HepG2 (cell line): ENCODE data around the gene CABLES2. TPM values are rescaled to one million over a fixed set of nuclear protein-coding genes. Genes with fewer than 3 reads are reported as not detected.

Experiments used
- ARID2 ChIP-seq: sonication (generic); formaldehyde crosslinking; IDR thresholded peaks from 2 replicates; pipeline ENCODE4 v1.8.1; 2022; ENCODE audit warnings: mild to moderate bottlenecking, missing genetic modification reagents, borderline replicate concordance
- CCDC6 ChIP-seq: sonication (generic); formaldehyde crosslinking; IDR thresholded peaks from 2 replicates; pipeline ENCODE4 v1.8.1; 2022; ENCODE audit warnings: mild to moderate bottlenecking, missing genetic modification reagents, moderate library complexity
- DZIP1 ChIP-seq: sonication (generic); formaldehyde crosslinking; IDR thresholded peaks from 2 replicates; pipeline ENCODE4 v1.5.0; 2020; ENCODE audit warnings: mild to moderate bottlenecking, missing genetic modification reagents
- GPBP1L1 ChIP-seq: sonication (generic); formaldehyde crosslinking; IDR thresholded peaks from 2 replicates; pipeline ENCODE4 v1.5.0; 2020; ENCODE audit warnings: mild to moderate bottlenecking, missing genetic modification reagents
- HOXA5 ChIP-seq: sonication (generic); formaldehyde crosslinking; IDR thresholded peaks from 2 replicates; pipeline ENCODE4 v1.4.0; 2020; ENCODE audit warnings: missing genetic modification reagents
- KDM5B ChIP-seq: sonication (generic); formaldehyde crosslinking; IDR thresholded peaks from 2 replicates; pipeline ENCODE4 v1.4.0; 2020; ENCODE audit warnings: missing genetic modification reagents, mild to moderate bottlenecking, borderline replicate concordance
- MED13 ChIP-seq: sonication (generic); formaldehyde crosslinking; IDR thresholded peaks from 2 replicates; pipeline ENCODE4 v1.5.0; 2020; ENCODE audit warnings: missing genetic modification reagents
- POLR2AphosphoS5 ChIP-seq: IDR thresholded peaks from 2 replicates; pipeline ENCODE4 v1.6.1; 2012; ENCODE audit warnings: low read depth, low read length
- PRMT3 ChIP-seq: sonication (generic); formaldehyde crosslinking; IDR thresholded peaks from 2 replicates; pipeline ENCODE4 v1.8.1; 2022; ENCODE audit warnings: low read depth, mild to moderate bottlenecking, moderate library complexity, missing genetic modification reagents, borderline replicate concordance
- RCOR2 ChIP-seq: IDR thresholded peaks from 2 replicates; pipeline ENCODE4 v1.6.1; 2016; ENCODE audit warnings: missing biosample characterization, missing genetic modification reagents
- RFX1 ChIP-seq: fragments of 450-650 bp; IDR thresholded peaks from 2 replicates; pipeline ENCODE4 v1.6.1; 2017
- SIX4 ChIP-seq: sonication (generic); formaldehyde crosslinking; IDR thresholded peaks from 2 replicates; pipeline ENCODE4 v1.4.0; 2020; ENCODE audit warnings: missing genetic modification reagents
- SMC3 ChIP-seq: IDR thresholded peaks from 2 replicates; pipeline ENCODE4 v1.6.1; 2011; ENCODE audit warnings: low read length, improper control_type of control experiment
- SNAPC2 ChIP-seq: sonication (generic); formaldehyde crosslinking; IDR thresholded peaks from 2 replicates; pipeline ENCODE4 v1.8.1; 2022; ENCODE audit warnings: mild to moderate bottlenecking, missing genetic modification reagents
- THAP8 ChIP-seq: sonication (generic); formaldehyde crosslinking; IDR thresholded peaks from 2 replicates; pipeline ENCODE4 v1.5.1; 2020; ENCODE audit warnings: missing genetic modification reagents, mild to moderate bottlenecking, borderline replicate concordance
- ZBTB1 ChIP-seq: sonication (generic); formaldehyde crosslinking; IDR thresholded peaks from 2 replicates; pipeline ENCODE4 v1.4.0; 2020; ENCODE audit warnings: missing genetic modification reagents, borderline replicate concordance
- ZFP36L1 ChIP-seq: sonication (generic); formaldehyde crosslinking; IDR thresholded peaks from 2 replicates; pipeline ENCODE4 v1.8.0; 2022; ENCODE audit warnings: mild to moderate bottlenecking, missing genetic modification reagents, moderate library complexity
- ZNF263 ChIP-seq: sonication (generic); formaldehyde crosslinking; IDR thresholded peaks from 2 replicates; pipeline ENCODE4 v1.4.0; 2020; ENCODE audit warnings: missing genetic modification reagents
- ZNF589 ChIP-seq: sonication (generic); formaldehyde crosslinking; conservative IDR thresholded peaks from 2 replicates; pipeline ENCODE4 v1.8.0; 2022; ENCODE audit warnings: mild to moderate bottlenecking, moderate library complexity, missing genetic modification reagents
- ZNF747 ChIP-seq: sonication (generic); formaldehyde crosslinking; IDR thresholded peaks from 2 replicates; pipeline ENCODE4 v1.8.1; 2023; ENCODE audit warnings: missing genetic modification reagents, mild to moderate bottlenecking, borderline replicate concordance
- ZNF841 ChIP-seq: sonication (generic); formaldehyde crosslinking; IDR thresholded peaks from 2 replicates; pipeline ENCODE4 v1.8.1; 2023; ENCODE audit warnings: missing genetic modification reagents, borderline replicate concordance
- polyA plus RNA-seq, 8 experiments: library from polyadenylated mRNA; depleted of rRNA in 3 of 8; stranded (reverse) in 7 of 8; unstranded in 1 of 8; fragments of >200 nt; fragmentation: Illumina TruSeq in 4 of 8; extraction: Trizol in 4 of 8; gene quantifications; 2 replicates each; pipeline versions ENCODE4 v1.2.1 to v1.2.3, GENCODE V29; 2011 to 2016; ENCODE audit warnings: low read depth in 4 of 8, missing spikeins in 1 of 8, mixed read lengths in 1 of 8; ENCODE audit not compliant: insufficient read depth in 1 of 8
- total RNA-seq, 5 experiments: library from RNA; depleted of rRNA; stranded (reverse); fragments of >200 nt; fragmentation: Illumina TruSeq; extraction: Trizol; gene quantifications; 2 replicates each; pipeline ENCODE4 v1.2.3, GENCODE V29; 2016; ENCODE audit warnings: low read depth in 1 of 5
- TF ChIP-seq, protein P1 (sequence below): sonication (generic); formaldehyde crosslinking; IDR thresholded peaks from 2 replicates; pipeline ENCODE4 v1.5.0; 2020; ENCODE audit warnings: missing genetic modification reagents
- TF ChIP-seq, protein P2 (sequence below): sonication (generic); formaldehyde crosslinking; IDR thresholded peaks from 2 replicates; pipeline ENCODE4 v1.8.1; 2023; ENCODE audit warnings: mild to moderate bottlenecking, inconsistent platforms, moderate library complexity, missing genetic modification reagents, borderline replicate concordance
- TF ChIP-seq, protein P3 (sequence below): IDR thresholded peaks from 2 replicates; pipeline ENCODE4 v1.6.1; 2016

Gene CABLES2
- total and polyA plus RNA-seq, 2 of the 13 experiments (the other 11 are each of a cell fraction or from before 2014, with no cell fraction given): 5.2 to 9.7 TPM

- TF ChIP-seq ZBTB1 (CRISPR knock-in tag) (no peak), MED13 (CRISPR knock-in tag) (no peak), ZNF589 (CRISPR knock-in tag) (no peak), ZNF841 (CRISPR knock-in tag) (no peak), GPBP1L1 (CRISPR knock-in tag) (no peak), SIX4 (CRISPR knock-in tag) (no peak), POLR2AphosphoS5 (no peak), DZIP1 (CRISPR knock-in tag) (no peak), CCDC6 (CRISPR knock-in tag) (no peak), SMC3 (no peak), PRMT3 (CRISPR knock-in tag) (no peak), RFX1 (no peak), RCOR2 (CRISPR knock-in tag) (no peak), THAP8 (CRISPR knock-in tag) (no peak; the same call in 1 of the 2 replicates), ZNF747 (no peak), HOXA5 (CRISPR knock-in tag) (no peak), ZFP36L1 (CRISPR knock-in tag) (no peak), ARID2 (CRISPR knock-in tag) (no peak), SNAPC2 (CRISPR knock-in tag) (no peak), KDM5B (CRISPR knock-in tag) (no peak), ZNF263 (CRISPR knock-in tag) (no peak)
- TF ChIP-seq, protein P1, sequence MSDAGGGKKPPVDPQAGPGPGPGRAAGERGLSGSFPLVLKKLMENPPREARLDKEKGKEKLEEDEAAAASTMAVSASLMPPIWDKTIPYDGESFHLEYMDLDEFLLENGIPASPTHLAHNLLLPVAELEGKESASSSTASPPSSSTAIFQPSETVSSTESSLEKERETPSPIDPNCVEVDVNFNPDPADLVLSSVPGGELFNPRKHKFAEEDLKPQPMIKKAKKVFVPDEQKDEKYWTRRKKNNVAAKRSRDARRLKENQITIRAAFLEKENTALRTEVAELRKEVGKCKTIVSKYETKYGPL (CRISPR knock-in tag): no peak
- TF ChIP-seq, protein P2, sequence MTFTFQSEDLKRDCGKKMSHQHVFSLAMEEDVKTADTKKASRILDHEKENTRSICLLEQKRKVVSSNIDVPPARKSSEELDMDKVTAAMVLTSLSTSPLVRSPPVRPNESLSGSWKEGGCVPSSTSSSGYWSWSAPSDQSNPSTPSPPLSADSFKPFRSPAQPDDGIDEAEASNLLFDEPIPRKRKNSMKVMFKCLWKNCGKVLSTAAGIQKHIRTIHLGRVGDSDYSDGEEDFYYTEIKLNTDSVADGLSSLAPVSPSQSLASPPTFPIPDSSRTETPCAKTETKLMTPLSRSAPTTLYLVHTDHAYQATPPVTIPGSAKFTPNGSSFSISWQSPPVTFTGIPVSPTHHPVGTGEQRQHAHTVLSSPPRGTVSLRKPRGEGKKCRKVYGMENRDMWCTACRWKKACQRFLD (CRISPR knock-in tag): no peak
- TF ChIP-seq, protein P3, sequence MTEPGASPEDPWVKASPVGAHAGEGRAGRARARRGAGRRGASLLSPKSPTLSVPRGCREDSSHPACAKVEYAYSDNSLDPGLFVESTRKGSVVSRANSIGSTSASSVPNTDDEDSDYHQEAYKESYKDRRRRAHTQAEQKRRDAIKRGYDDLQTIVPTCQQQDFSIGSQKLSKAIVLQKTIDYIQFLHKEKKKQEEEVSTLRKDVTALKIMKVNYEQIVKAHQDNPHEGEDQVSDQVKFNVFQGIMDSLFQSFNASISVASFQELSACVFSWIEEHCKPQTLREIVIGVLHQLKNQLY: no peak
Observed at GRCh38 chr20:62374331-62375152, 32.5 kb downstream of the CABLES2 start (continued).
